Activated naive CD4-positive, alpha-beta T cell treated with anti-CD3 and anti-CD28 coated beads, Interleukin-2, amount 50 U/mL, for 24 hours (primary cell): ENCODE results near the gene ZNF513.
"Not testable (repeated sequence)": the region's sequence is repeated elsewhere in the genome, so short reads cannot be mapped to it uniquely, and the experiment has no call there.

Source experiments
- H3K27ac Mint-ChIP-seq: one replicate; pipeline ENCODE4 v1.8.0; 2021; ENCODE audit warnings: mild to moderate bottlenecking, mixed read lengths
- H3K27me3 Mint-ChIP-seq: one replicate; pipeline ENCODE4 v1.8.0; 2021; ENCODE audit warnings: mixed read lengths
- H3K36me3 Mint-ChIP-seq: one replicate; pipeline ENCODE4 v1.8.0; 2021; ENCODE audit warnings: mixed read lengths
- H3K4me1 Mint-ChIP-seq: one replicate; pipeline ENCODE4 v1.8.0; 2021; ENCODE audit warnings: mixed read lengths
- H3K4me3 Mint-ChIP-seq: one replicate; pipeline ENCODE4 v1.8.0; 2021; ENCODE audit warnings: mild to moderate bottlenecking, mixed read lengths
- H3K9me3 Mint-ChIP-seq: one replicate; pipeline ENCODE4 v1.8.0; 2021; ENCODE audit warnings: mixed read lengths

ZNF513 gene

DNA sequence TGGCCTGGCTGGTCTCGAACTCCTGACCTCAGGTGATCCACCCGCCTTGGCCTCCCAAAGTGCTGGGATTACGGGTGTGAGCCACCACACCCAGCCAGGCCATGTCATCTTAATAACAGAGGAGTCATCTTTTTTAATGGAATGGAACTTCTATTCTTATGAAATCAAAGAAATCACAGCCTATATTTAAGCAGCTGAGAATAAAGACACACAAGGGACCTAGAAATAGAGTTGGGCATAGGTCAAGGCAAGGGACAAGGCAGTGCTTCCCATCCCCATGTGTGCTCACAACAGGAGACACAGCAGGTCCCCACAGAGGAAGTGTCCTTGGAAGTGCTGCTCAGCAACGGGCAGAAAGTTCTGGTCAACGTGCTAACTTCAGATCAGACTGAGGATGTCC is 7.0 kb downstream of the ZNF513 start:
- Mint-ChIP-seq H3K9me3 (no peaks in the 10 kb centered on the region), H3K4me3 (no peak overlapping the region), H3K4me1 (peaks cover 43% of the 10 kb centered on the region), H3K27me3 (no peaks in the 10 kb centered on the region), H3K27ac (no peak overlapping the region), H3K36me3 (peaks cover 21% of the 10 kb centered on the region)

DNA sequence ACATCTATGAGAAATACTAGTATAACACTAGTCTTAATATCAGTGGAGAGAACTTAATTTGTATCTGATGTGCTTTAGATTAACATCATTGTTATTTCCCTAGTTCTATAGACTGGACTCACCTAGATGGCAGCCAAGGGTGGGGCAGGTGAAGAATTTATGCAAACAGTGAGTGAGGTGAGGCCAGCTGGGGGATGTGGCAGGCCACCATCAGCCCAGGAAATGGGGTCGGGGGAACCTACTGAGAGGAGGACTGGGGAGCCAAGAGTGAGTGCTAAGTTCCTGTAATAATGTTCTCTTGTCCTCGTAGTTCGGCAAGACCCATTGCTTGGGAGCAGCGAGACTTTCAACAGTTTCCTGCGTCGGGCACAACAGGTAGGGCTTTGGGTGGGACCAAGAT is 7.6 kb downstream of the ZNF513 start:
- Mint-ChIP-seq H3K9me3 (no peaks in the 10 kb centered on the region), H3K27ac (peak overlapping the region; percentile 39), H3K36me3 (peaks cover 21% of the 10 kb centered on the region), H3K4me1 (peaks cover 45% of the 10 kb centered on the region), H3K4me3 (peak overlapping the region; percentile 11), H3K27me3 (no peaks in the 10 kb centered on the region)

DNA sequence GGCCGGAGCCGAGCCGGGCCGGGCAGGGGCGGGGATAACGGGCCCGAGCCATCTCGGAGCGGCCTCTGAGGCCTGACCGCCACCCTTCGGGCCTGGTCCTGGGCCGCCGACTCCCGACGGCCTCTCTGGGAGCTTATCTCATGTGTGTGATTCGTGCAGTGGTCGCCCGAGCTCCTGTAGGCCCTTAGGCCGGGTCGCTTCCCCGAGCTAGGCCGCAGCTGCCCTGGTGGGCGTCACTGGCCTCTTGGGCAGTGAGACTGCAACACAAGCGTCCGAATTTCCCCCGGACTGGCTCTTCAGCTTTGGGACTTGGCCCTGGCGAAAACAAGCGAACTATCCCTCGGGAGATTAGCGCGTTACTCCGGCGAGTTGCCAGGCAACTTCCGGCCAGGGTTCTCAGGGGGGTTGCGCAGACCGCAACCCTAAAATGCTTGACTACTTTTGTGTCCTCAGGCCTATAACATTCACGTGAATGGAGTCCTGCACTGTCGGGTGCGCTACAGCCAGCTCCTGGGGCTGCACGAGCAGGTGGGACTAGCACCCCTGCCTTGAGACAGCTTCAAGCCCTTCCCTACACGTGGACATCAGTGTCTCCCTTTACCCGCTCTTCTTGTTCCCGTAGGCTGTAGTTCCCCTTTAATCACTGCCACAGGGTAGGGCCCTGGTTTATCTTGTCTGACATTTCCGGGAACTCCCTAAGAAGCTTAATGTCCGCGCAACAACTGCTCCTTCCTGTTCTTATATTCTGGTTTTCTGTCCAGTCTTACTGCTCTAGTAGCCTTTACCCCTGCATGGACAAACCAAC is 9.5 kb downstream of the ZNF513 start:
- Mint-ChIP-seq H3K9me3 (no peaks in the 10 kb centered on the region), H3K4me1 (peaks cover 41% of the 10 kb centered on the region), H3K27me3 (no peaks in the 10 kb centered on the region), H3K36me3 (peaks cover 26% of the 10 kb centered on the region), H3K27ac (peak overlapping the region; percentile 98), H3K4me3 (peak overlapping the region; percentile 89)

DNA sequence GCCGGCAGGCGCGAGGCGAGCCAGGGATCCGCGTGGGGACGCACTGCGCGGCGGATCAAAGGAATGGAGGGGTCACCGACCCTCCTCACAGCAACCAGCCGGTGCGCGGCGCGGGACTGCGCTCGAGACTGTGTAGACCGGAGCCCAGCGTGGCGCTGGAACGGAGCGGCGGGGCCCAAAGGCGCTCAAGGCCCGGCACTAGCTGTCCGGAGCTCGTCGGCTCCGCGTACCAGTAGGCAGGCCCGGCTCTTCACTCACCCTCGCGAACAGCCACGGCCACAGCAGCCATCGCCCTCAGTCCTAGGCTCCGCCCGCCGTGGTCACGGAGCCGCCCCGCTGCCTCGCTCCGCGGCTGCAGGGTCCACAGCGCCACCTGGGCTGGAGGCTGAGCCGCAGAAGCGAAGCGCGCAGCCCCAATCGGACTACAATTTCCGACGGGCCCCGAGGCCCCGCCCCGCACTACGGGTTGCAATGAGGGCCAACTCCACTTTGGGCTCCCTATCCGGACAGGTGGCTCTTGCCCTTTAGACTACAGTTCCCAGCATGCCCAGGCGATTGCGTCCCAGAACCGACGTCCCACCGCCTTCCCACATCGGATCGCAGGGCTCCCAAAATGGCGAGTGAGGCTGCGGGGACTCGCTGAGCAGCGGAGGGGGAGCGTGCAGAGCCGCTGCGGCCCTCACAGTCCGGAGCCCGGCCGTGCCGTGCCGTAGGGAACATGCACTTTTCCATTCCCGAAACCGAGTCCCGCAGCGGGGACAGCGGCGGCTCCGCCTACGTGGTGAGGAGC is 10.3 kb downstream of the ZNF513 start, which contains the start of the genes EIF2B4 and SNX17:
EIF2B4 (minus strand) TSS at position 313 of the 790 bp plus-strand sequence; CDS start at position 289, 24 bp downstream.
SNX17 (plus strand) TSS at position 591 of the 790 bp plus-strand sequence; CDS start at position 719, 128 bp downstream.
- H3K9me3 Mint-ChIP-seq = no peaks in the 10 kb centered on the region
- H3K4me3 Mint-ChIP-seq = peak within 1 kb of the TSS; percentile 89
- H3K27ac Mint-ChIP-seq = peak within 1 kb of the TSS; percentile 98
- H3K4me1 Mint-ChIP-seq = peaks cover 38% of the 10 kb centered on the region
- H3K36me3 Mint-ChIP-seq = peaks cover 26% of the 10 kb centered on the region
- no peaks in the 10 kb centered on the region for H3K27me3 Mint-ChIP-seq

DNA sequence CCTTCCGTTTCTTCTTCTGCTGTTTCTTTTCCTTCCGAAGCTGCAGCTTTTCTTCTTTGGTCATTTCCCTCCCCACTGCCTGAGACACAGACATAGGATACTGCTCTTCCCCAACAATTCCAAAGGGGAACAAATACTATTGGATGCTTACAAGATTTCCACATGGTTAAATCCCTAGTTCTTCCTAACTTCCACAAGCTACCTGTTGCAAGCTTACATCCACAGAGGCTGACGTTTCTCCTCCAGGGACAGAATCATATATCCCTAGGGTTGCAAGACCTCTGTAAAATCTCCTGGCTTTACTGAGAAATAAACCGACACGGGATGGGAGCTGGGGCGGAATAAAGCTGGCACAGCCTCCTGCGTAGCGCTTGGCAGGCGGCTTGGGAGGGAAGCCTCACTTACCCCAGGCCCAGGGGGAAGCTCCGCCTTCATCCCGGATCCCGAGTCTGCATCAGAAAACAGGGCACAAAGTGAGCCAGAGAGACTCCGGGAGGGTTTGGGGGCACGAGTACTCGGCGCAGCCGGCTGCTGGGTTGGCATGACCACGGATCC is 11.0 kb downstream of the ZNF513 start:
- H3K9me3 Mint-ChIP-seq = no peaks in the 10 kb centered on the region
- peaks cover 35% of the 10 kb centered on the region for H3K4me1 Mint-ChIP-seq
- peaks cover 25% of the 10 kb centered on the region for H3K36me3 Mint-ChIP-seq
- H3K4me3 Mint-ChIP-seq = peak overlapping the region; percentile 89
- no peaks in the 10 kb centered on the region for H3K27me3 Mint-ChIP-seq
- peak overlapping the region; percentile 81 for H3K27ac Mint-ChIP-seq

DNA sequence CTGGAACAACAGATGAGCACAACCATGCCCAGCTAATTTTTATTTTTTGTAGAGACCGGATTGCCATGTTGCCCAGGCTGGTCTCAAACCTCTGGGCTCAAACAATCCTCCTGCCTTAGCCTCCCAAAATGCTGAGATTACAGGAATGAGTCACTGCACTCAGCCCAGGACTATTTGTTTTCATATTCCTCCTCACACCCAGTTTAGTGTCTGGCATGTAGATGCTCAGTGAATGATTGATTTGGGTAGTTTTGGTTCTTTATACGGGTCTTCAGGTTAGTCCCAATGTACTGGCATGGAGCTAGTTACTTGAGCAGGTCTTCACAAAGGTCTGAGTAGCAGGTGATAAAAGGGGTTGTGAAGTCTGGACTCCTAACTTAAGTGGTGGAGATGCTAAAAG is 16.6 kb downstream of the ZNF513 start:
- Mint-ChIP-seq H3K27me3 (no peaks in the 10 kb centered on the region), H3K27ac (no peak overlapping the region), H3K4me3 (no peak overlapping the region), H3K36me3 (peaks cover 10% of the 10 kb centered on the region), H3K4me1 (peaks cover 5% of the 10 kb centered on the region), H3K9me3 (no peaks in the 10 kb centered on the region)

DNA sequence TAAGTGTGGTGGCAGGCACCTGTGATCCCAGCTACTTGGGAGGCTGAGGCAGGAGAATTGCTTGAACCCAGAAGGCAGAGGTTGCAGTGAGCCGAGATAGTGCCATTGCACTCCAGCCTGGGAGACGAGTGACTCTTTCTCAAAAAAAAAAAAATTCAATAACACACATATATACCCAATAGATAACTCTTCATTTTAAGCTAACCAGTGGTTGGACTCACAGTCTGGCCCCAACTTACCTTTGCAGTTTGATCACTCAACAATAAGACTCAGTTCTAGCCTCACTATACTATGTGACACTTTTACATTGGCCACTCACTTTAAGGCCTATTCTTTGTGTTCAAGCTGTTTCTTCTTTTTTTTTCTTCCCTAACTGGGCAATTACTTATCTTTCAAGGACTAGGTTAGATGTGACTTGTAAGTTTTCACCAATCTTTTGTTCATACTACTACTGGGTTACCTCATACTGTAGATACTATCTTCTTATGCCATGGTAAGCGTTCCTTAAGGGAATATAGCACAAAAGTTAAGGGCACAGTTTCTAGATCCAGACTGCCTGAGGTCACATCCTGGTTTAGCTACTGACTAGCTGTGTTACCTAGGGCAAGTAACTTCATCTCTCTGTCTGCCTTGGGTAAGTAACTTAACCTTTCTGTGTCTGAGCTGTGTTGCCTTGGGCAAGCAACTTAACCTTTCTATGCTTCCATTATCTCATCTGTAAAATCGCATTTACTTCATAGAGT is 17.7 kb downstream of the ZNF513 start:
- Mint-ChIP-seq H3K27ac (no peak overlapping the region), H3K4me3 (no peak overlapping the region), H3K27me3 (no peaks in the 10 kb centered on the region), H3K4me1 (peaks cover 9% of the 10 kb centered on the region), H3K9me3 (no peaks in the 10 kb centered on the region), H3K36me3 (peaks cover 12% of the 10 kb centered on the region)

DNA sequence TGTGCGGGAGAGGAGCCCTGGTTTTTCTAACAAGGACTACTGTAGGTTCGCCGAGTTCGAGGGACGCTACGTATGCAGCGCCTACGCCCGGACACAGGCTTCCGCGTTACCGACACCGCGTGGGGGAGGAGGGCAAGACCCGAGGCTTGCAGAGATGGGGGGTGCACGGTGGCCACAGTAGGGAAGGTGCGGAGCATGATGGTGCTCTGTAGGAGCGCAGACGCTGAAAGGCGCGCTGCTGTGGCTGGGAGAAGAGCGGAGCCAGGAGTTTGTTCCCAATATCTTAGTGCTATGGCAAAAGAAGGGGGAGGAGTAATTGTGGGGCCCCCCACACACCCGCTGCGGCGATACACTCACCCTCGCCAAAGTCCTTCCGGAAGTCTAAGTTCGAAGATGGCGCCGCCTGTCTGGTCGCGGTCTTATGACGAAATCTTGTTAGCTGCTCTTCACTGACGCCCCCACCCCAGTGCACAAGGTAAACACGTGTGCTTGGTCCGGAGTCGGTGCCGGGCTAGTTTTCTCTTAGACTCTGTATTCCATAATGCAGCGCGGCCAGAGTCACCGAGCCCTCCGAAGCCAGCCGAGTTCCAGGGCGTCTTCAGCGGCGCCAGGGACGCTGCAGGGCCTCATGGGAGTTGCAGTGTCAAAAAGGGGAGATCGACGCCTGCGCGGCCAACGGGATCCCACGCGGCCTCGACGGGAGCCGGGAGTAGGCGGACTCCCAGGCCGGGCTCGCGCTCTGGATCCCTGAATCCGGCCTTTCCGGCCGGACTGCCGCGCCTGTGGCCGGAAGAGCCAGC is 24.0 kb downstream of the ZNF513 start, which contains the start of gene GTF3C2:
GTF3C2 (minus strand) TSS at position 383 of the 800 bp plus-strand sequence. CDS start 13,210 bp downstream, outside the sequence.
- Mint-ChIP-seq H3K36me3 (peaks cover 5% of the 10 kb centered on the region), H3K27ac (peak within 1 kb of the TSS; percentile 99), H3K4me1 (peaks cover 56% of the 10 kb centered on the region), H3K9me3 (no peaks in the 10 kb centered on the region), H3K4me3 (peak within 1 kb of the TSS; percentile 98), H3K27me3 (no peaks in the 10 kb centered on the region)

DNA sequence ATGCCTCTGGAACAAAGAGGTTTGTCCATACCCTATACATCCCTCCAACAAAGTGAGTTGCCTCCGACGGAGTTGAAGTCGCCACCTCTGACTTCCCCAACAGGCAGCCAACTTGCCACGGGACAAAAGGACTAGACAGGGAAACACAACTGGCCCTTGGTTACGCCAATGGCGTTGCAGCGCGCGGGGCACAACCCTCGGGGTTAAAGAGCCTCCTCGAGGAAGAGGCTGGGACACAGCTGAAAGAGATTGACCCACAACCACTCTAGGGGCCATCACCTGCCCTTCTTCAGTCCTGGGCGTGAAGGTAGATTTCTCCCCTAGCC is 24.5 kb downstream of the ZNF513 start:
- no peaks in the 10 kb centered on the region for H3K9me3 Mint-ChIP-seq
- H3K4me1 Mint-ChIP-seq = peaks cover 60% of the 10 kb centered on the region

DNA sequence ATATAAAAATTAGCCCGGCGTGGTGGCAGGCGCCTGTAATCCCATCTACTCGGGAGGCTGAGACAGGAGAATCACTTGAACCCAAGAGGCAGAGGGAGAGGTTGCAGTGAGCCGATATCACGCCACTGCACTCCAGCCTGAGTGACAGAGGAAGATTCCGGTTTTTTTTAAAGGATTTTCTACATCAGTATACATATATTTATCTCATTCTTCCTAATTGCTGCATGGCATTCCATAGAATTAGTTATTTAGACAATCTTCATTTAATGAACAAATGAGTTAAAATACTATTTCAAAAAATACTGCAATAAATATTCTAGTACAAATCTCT is 26.0 kb downstream of the ZNF513 start:
- no peaks in the 10 kb centered on the region for H3K27me3 Mint-ChIP-seq
- H3K27ac Mint-ChIP-seq = no peak overlapping the region
- H3K36me3 Mint-ChIP-seq = peaks cover 5% of the 10 kb centered on the region
- no peaks in the 10 kb centered on the region for H3K9me3 Mint-ChIP-seq
- peak overlapping the region; percentile 38 for H3K4me3 Mint-ChIP-seq
- H3K4me1 Mint-ChIP-seq = peaks cover 67% of the 10 kb centered on the region

More for the DNA sequence above, 24.5 kb downstream of the ZNF513 start:
- H3K27me3 Mint-ChIP-seq = no peaks in the 10 kb centered on the region
- H3K4me3 Mint-ChIP-seq = peak overlapping the region; percentile 98
- peak overlapping the region; percentile 99 for H3K27ac Mint-ChIP-seq
- H3K36me3 Mint-ChIP-seq = peaks cover 5% of the 10 kb centered on the region

DNA sequence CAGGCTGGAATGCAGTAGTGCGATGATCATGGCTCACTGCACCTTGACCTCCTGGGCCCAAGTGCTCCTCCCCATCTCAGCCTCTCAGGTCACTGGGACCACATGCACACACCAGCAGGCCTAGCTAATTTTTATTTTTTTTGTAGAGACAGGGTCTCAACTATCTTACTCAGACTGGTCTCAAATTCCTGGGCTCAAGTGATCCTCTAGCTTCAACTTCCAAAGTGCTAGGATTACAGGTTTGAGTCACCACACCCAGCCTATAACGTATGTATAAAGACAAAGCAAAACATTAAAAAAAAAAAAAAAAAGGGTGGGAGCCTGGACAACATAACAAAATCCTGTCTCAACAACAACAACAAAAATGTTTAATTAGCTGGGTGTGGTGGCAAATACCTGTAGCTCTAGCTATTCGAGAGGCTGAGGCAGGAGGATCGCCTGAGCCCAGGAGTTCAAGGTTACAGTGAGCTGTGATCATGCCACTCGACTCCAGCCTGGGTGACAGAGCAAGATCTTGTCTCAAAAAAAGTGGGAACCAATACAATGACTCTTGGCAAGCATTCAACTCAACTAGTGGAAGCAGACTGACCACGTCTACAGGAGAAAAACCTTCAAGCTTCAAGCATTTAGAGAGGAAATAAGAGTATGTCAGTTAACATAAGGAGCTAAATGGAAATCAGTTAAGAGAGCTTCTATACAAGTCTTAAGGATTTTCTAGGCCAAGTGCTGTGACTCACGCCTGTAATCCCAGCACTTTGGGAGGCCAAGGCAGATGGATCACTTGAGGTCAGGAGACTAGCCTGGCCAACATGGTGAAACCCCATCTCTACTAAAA is 26.6 kb downstream of the ZNF513 start:
- Mint-ChIP-seq H3K4me3 (peak overlapping the region; percentile 38), H3K27me3 (no peaks in the 10 kb centered on the region), H3K9me3 (no peaks in the 10 kb centered on the region), H3K27ac (peak overlapping the region; percentile 62), H3K4me1 (peaks cover 71% of the 10 kb centered on the region), H3K36me3 (peaks cover 7% of the 10 kb centered on the region)

DNA sequence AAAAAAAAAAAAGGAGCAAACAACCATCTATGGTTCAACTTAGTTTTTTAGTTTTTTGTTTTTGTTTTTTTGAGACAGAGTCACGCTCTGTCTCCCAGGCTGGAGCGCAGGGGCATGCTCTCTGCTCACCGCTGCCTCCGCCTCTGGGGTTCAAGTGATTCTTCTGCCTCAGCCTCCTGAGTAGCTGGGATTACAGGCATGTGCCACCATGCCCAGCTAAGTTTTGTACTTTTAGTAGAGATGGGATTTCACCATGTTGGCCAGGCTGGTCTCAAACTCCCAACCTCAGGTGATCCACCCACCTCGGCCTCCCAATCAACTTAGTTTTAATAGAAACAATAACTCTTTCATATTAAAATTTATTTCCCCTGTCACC is 27.2 kb downstream of the ZNF513 start:
- not testable (repeated sequence) for H3K4me3 Mint-ChIP-seq, H3K36me3 Mint-ChIP-seq, H3K27ac Mint-ChIP-seq, H3K27me3 Mint-ChIP-seq, H3K9me3 Mint-ChIP-seq
- H3K4me1 Mint-ChIP-seq = peaks cover 67% of the 10 kb centered on the region

DNA sequence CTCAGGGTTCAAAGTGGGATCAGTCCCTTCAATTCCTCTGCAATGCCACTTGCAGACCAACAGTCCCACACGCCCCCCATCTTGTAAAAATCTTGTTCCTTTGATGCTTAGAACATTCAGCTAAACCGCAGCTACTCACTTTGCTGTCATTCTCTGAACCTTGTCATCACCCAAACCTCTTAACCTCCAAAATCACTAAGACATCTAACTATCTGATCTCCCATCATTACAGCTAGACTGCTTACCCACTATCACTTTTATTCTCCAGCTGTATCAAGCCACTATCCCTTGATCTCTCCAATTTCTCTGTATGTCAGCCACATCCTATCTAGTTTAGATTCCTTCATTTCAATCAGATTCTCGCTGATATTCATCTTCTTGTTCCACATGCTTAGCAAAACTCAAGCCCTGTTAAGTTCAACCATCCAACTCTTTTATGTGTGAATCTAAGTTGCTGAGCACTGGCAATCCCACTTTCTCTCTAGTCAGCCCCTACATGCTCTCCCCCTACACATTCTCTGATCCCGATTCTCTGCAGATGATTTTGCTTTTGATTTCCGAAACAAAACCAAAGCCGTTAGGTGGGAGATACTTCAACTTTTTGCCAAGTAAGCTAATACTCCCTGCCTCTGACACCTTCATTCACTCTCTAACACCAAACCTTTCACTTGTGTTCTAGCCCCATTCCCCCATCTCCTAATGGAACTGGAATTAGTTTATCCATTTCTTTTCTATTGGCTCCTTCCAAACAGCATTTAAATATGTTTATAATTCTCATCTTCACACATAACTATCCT is 28.5 kb downstream of the ZNF513 start:
- peak overlapping the region; percentile 12 for H3K4me3 Mint-ChIP-seq
- peaks cover 5% of the 10 kb centered on the region for H3K36me3 Mint-ChIP-seq
- H3K27ac Mint-ChIP-seq = peak overlapping the region; percentile 31
- no peaks in the 10 kb centered on the region for H3K9me3 Mint-ChIP-seq
- H3K27me3 Mint-ChIP-seq = no peaks in the 10 kb centered on the region
- peaks cover 68% of the 10 kb centered on the region for H3K4me1 Mint-ChIP-seq
